Measurements from ENCODE around the gene TFCP2L1. TPM values are rescaled to one million over a fixed set of nuclear protein-coding genes. Genes with fewer than 3 reads are reported as not detected.

TFCP2L1 gene
- total RNA-seq, 1 experiment from 2014 or later: 4.3 TPM

- Mint-ChIP-seq H3K4me3 (no peak overlapping the region), H3K4me1 (peaks cover 4% of the 10 kb centered on the region), H3K27ac (no peak overlapping the region), H3K9me3 (no peaks in the 10 kb centered on the region), H3K27me3 (ENCODE audit: low read depth) (no peaks in the 10 kb centered on the region; the same call in 1 of the 2 replicates), H3K36me3 (no peaks in the 10 kb centered on the region)
- no peak for ATAC-seq
- CTCF ChIA-PET: interaction anchor here (0.6 to 1.7 kb wide), 4 partner anchors 60 to 103 kb away, joined by 3 to 4 read pairs (median 4); no protein-coding TSS in a partner anchor
- POLR2A ChIA-PET: no interaction called here
- no peak for DNase-seq (ENCODE audit: low spot score)
- TF ChIP-seq ZNF512 (CRISPR knock-in tag; IDR thresholded peaks at IDR 0.05; ENCODE audit: borderline replicate concordance) (no peak), ZNF671 (CRISPR knock-in tag; IDR thresholded peaks at IDR 0.05) (no peak), ATF1 (CRISPR knock-in tag; IDR thresholded peaks at IDR 0.05) (no peak), ZNF317 (CRISPR knock-in tag; IDR thresholded peaks at IDR 0.05; ENCODE audit: borderline replicate concordance, low read depth) (no peak), USF1 (CRISPR knock-in tag; IDR thresholded peaks at IDR 0.05) (no peak), PRRX2 (CRISPR knock-in tag; IDR thresholded peaks at IDR 0.05) (no peak), ELF4 (CRISPR knock-in tag; IDR thresholded peaks at IDR 0.05; ENCODE audit: low read depth) (no peak), JUN (CRISPR knock-in tag; IDR thresholded peaks at IDR 0.05) (no peak), KAT7 (CRISPR knock-in tag; IDR thresholded peaks at IDR 0.05; ENCODE audit: borderline replicate concordance) (no peak), GTF2I (CRISPR knock-in tag; conservative IDR thresholded peaks at IDR 0.05) (no peak), E2F1 (CRISPR knock-in tag; IDR thresholded peaks at IDR 0.05) (no peak), ZNF263 (CRISPR knock-in tag; IDR thresholded peaks at IDR 0.05; ENCODE audit: low read depth) (no peak), FOXP1 (CRISPR knock-in tag; IDR thresholded peaks at IDR 0.05; ENCODE audit: borderline replicate concordance) (no peak)
These were observed 97.0 kb downstream of the TFCP2L1 start for GRCh38 chr2:121187982-121188411.

GRCh38 chr2:121187351-121187981 lies 97.5 kb downstream of the TFCP2L1 start:
- H3K36me3 Mint-ChIP-seq: no peaks in the 10 kb centered on the region
- ATAC-seq (no peak), DNase-seq (ENCODE audit: low spot score) (no peak)
- no peaks in the 10 kb centered on the region for H3K9me3 Mint-ChIP-seq
- no peak overlapping the region for H3K4me3 Mint-ChIP-seq
- POLR2A ChIA-PET: no interaction called here
- CTCF ChIA-PET: interaction anchor here (0.6 to 1.7 kb wide), 4 partner anchors 59 to 102 kb away, joined by 3 to 4 read pairs (median 4); no protein-coding TSS in a partner anchor
- H3K27ac Mint-ChIP-seq: no peak overlapping the region
- peaks cover 4% of the 10 kb centered on the region for H3K4me1 Mint-ChIP-seq
- H3K27me3 Mint-ChIP-seq (ENCODE audit: low read depth): no peaks in the 10 kb centered on the region; the same call in 1 of the 2 replicates
- TF ChIP-seq ZNF281 (CRISPR knock-in tag; IDR thresholded peaks at IDR 0.05) (no peak), AFF4 (CRISPR knock-in tag; IDR thresholded peaks at IDR 0.05; ENCODE audit: borderline replicate concordance) (no peak), RORB (CRISPR knock-in tag; IDR thresholded peaks at IDR 0.05) (no peak), FOXP4 (CRISPR knock-in tag; IDR thresholded peaks at IDR 0.05) (no peak), E2F1 (CRISPR knock-in tag; IDR thresholded peaks at IDR 0.05) (no peak), GRHL2 (CRISPR knock-in tag; IDR thresholded peaks at IDR 0.05; ENCODE audit: insufficient replicate concordance, severe bottlenecking) (no peak), MAX (CRISPR knock-in tag; IDR thresholded peaks at IDR 0.05) (no peak)
